PFSK-1 (cell line): Measurements from ENCODE around the gene TRAK1.

Experiments used
- POLR2AphosphoS5 ChIP-seq: IDR thresholded peaks from 2 replicates; pipeline ENCODE4 v1.6.1; 2012; ENCODE audit warnings: low read depth, mild to moderate bottlenecking, control low read depth, low read length, moderate library complexity
- SIN3A ChIP-seq: IDR thresholded peaks from 2 replicates; pipeline ENCODE4 v1.6.1; 2012; ENCODE audit warnings: mild to moderate bottlenecking, low read length, moderate library complexity, borderline replicate concordance; ENCODE audit not compliant: insufficient read depth
- TAF1 ChIP-seq: IDR thresholded peaks from 2 replicates; pipeline ENCODE4 v1.6.1; 2012; ENCODE audit warnings: low read length, control low read depth, borderline replicate concordance; ENCODE audit not compliant: insufficient read depth

DNA sequence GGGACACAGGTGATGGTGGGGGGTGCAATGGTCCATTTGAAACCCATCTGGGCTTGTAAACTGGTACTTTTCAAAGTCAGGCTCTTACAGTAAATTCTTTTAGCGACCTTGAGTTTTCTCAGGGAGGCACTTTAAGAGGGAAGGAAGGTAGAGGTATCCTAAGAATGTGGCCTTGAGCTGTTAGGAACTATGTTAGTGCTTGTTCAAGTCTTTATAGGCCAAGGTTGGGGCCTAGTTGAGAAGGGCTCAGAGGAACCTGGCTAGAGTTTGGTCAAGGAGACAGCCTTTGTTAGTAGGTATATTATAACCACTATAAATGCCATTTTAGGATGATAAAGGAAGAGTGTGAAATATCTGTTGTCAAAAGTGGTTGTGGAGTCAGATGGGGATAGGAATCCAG, 184.1 kb downstream of the TRAK1 start:
- no peak for TF ChIP-seq POLR2AphosphoS5
- TF ChIP-seq SIN3A = no peak
- TF ChIP-seq TAF1 = no peak
